Measurements from ENCODE around the gene REXO4. TPM values are rescaled to one million over a fixed set of nuclear protein-coding genes. Genes with fewer than 3 reads are reported as not detected.

The REXO4 gene
- total RNA-seq, 4 donors from 2014 or later = 15.6 to 37.1 (median 19.4) TPM

GRCh38 chr9:133440874-133441273, 23.1 kb upstream of the REXO4 start:
- no peaks in the 10 kb centered on the region for H3K36me3 ChIP-seq
- no peak for TF ChIP-seq POLR2A (IDR thresholded peaks at IDR 0.05)
- TF ChIP-seq CTCF (IDR thresholded peaks at IDR 0.05) = no peak

GRCh38 chr9:133439337-133439736, 21.5 kb upstream of the REXO4 start:
- DNase-seq = no peak
- Histone ChIP-seq H3K9me3 (no peaks in the 10 kb centered on the region), H3K36me3 (no peaks in the 10 kb centered on the region), H3K27me3 (no peaks in the 10 kb centered on the region), H3K27ac (no peak overlapping the region), H3K4me3 (no peak overlapping the region), H3K4me1 (no peaks in the 10 kb centered on the region)
- TF ChIP-seq CTCF (IDR thresholded peaks at IDR 0.05) (no peak), POLR2A (IDR thresholded peaks at IDR 0.05) (no peak)

More at GRCh38 chr9:133440874-133441273, 23.1 kb upstream of the REXO4 start:
- DNase-seq = peak in 2 of 3 donors; percentile 64 to 71
- H3K4me1 ChIP-seq = no peaks in the 10 kb centered on the region
- peak overlapping the region in 2 of 4 donors; percentile 42 to 46 for H3K27ac ChIP-seq
- no peak overlapping the region for H3K4me3 ChIP-seq
- H3K27me3 ChIP-seq = no peaks in the 10 kb centered on the region
- H3K9me3 ChIP-seq = no peaks in the 10 kb centered on the region

GRCh38 chr9:133437753-133438531, 20.1 kb upstream of the REXO4 start:
- H3K9me3 ChIP-seq = no peaks in the 10 kb centered on the region
- no peaks in the 10 kb centered on the region for H3K4me1 ChIP-seq
- no peak for DNase-seq
- no peaks in the 10 kb centered on the region for H3K36me3 ChIP-seq
- no peaks in the 10 kb centered on the region for H3K27me3 ChIP-seq
- TF ChIP-seq POLR2A (IDR thresholded peaks at IDR 0.05) (no peak), CTCF (IDR thresholded peaks at IDR 0.05) (peak in 1 of 6 experiments; percentile 10)
- no peak overlapping the region for H3K27ac ChIP-seq
- H3K4me3 ChIP-seq = no peak overlapping the region

GRCh38 chr9:133436681-133437080, 18.9 kb upstream of the REXO4 start:
- Histone ChIP-seq H3K27me3 (no peaks in the 10 kb centered on the region), H3K9me3 (no peaks in the 10 kb centered on the region), H3K4me3 (no peak overlapping the region), H3K36me3 (no peaks in the 10 kb centered on the region), H3K27ac (no peak overlapping the region), H3K4me1 (no peaks in the 10 kb centered on the region)
- DNase-seq = no peak
- no peak for TF ChIP-seq POLR2A (IDR thresholded peaks at IDR 0.05)
- TF ChIP-seq CTCF (IDR thresholded peaks at IDR 0.05) = no peak

GRCh38 chr9:133433351-133433843, 15.6 kb upstream of the REXO4 start:
- Histone ChIP-seq H3K27me3 (peaks cover 0 to 3% of the 10 kb centered on the region in 2 donors), H3K9me3 (no peaks in the 10 kb centered on the region), H3K4me1 (peaks cover 0 to 10% (median 3%) of the 10 kb centered on the region in 4 donors), H3K27ac (no peak overlapping the region), H3K4me3 (no peak overlapping the region), H3K36me3 (no peaks in the 10 kb centered on the region)
- DNase-seq = no peak
- no peak for TF ChIP-seq POLR2A (IDR thresholded peaks at IDR 0.05)
- no peak for TF ChIP-seq CTCF (IDR thresholded peaks at IDR 0.05)
